Mucosa of rectum (tissue), 2 donors: ENCODE data around the gene OGA.

Source experiments
- H3K27ac ChIP-seq, 2 donors: one replicate each; pipeline ENCODE4 v1.7.0; 2013; ENCODE audit warnings: inconsistent platforms in 2 of 2, low read depth in 2 of 2, low read length in 2 of 2
- H3K27me3 ChIP-seq, 2 donors: one replicate each; pipeline ENCODE4 v1.7.0; 2013; ENCODE audit warnings: low read length in 2 of 2; ENCODE audit not compliant: control insufficient read depth in 2 of 2, insufficient read depth in 2 of 2
- H3K36me3 ChIP-seq, 2 donors: one replicate each; pipeline ENCODE4 v1.7.0; 2013; ENCODE audit warnings: low read length in 2 of 2; ENCODE audit not compliant: control insufficient read depth in 2 of 2, insufficient read depth in 2 of 2
- H3K4me1 ChIP-seq, 2 donors: one replicate each; pipeline ENCODE4 v1.7.0; 2013; ENCODE audit warnings: low read length in 2 of 2, mild to moderate bottlenecking in 1 of 2; ENCODE audit not compliant: control insufficient read depth in 2 of 2, insufficient read depth in 2 of 2
- H3K4me3 ChIP-seq, 2 donors: one replicate each; pipeline ENCODE4 v1.7.0; 2013; ENCODE audit warnings: low read length in 2 of 2
- H3K9ac ChIP-seq, 2 donors: one replicate each; pipeline ENCODE4 v1.7.0; 2013; ENCODE audit warnings: low read length in 2 of 2, low read depth in 1 of 2, mild to moderate bottlenecking in 1 of 2
- H3K9me3 ChIP-seq, 2 donors: one replicate each; pipeline ENCODE4 v1.7.0; 2013; ENCODE audit warnings: low read length in 2 of 2; ENCODE audit not compliant: control insufficient read depth in 2 of 2
- donor health status: healthy.
- donor health status: Normal muscosa, but diverticular disease.

Gene OGA

GRCh38 chr10:101781984-101782810 lies 36.0 kb downstream of the OGA start:
- H3K4me3 ChIP-seq: peak overlapping the region; percentile 69 to 74
- peaks cover under 1 to 9% of the 10 kb centered on the region in 2 donors for H3K27me3 ChIP-seq
- peak overlapping the region in 1 of 2 donors; percentile 71 for H3K9ac ChIP-seq
- H3K9me3 ChIP-seq: no peaks in the 10 kb centered on the region
- H3K27ac ChIP-seq: no peak overlapping the region
- peaks cover 11 to 20% of the 10 kb centered on the region in 2 donors for H3K36me3 ChIP-seq
- H3K4me1 ChIP-seq: peaks cover 36 to 48% of the 10 kb centered on the region in 2 donors

GRCh38 chr10:101781655-101781983 lies 36.6 kb downstream of the OGA start:
- no peak overlapping the region for H3K9ac ChIP-seq
- peaks cover 7 to 14% of the 10 kb centered on the region in 2 donors for H3K27me3 ChIP-seq
- peaks cover 36 to 48% of the 10 kb centered on the region in 2 donors for H3K4me1 ChIP-seq
- peaks cover 9 to 18% of the 10 kb centered on the region in 2 donors for H3K36me3 ChIP-seq
- no peak overlapping the region for H3K27ac ChIP-seq
- no peak overlapping the region for H3K4me3 ChIP-seq
- no peaks in the 10 kb centered on the region for H3K9me3 ChIP-seq

- Histone ChIP-seq H3K4me3 (no peak overlapping the region), H3K9me3 (no peaks in the 10 kb centered on the region), H3K4me1 (peaks cover 36 to 48% of the 10 kb centered on the region in 2 donors), H3K27ac (no peak overlapping the region), H3K9ac (no peak overlapping the region), H3K27me3 (peaks cover 7 to 14% of the 10 kb centered on the region in 2 donors), H3K36me3 (peaks cover 6 to 14% of the 10 kb centered on the region in 2 donors)
Measured at GRCh38 chr10:101780818-101781654, 37.2 kb downstream of the OGA start.

- peak overlapping the region; percentile 14 to 29 for H3K9ac ChIP-seq
- peaks cover 36 to 50% of the 10 kb centered on the region in 2 donors for H3K4me1 ChIP-seq
- peaks cover 9 to 16% of the 10 kb centered on the region in 2 donors for H3K27me3 ChIP-seq
- H3K4me3 ChIP-seq: peak overlapping the region; percentile 71 to 76
- H3K27ac ChIP-seq: no peak overlapping the region
- no peaks in the 10 kb centered on the region for H3K9me3 ChIP-seq
- H3K36me3 ChIP-seq: peaks cover 0 to 7% of the 10 kb centered on the region in 2 donors
Measured at GRCh38 chr10:101780187-101780817, 37.9 kb downstream of the OGA start.

GRCh38 chr10:101779544-101780186 lies 38.6 kb downstream of the OGA start:
- Histone ChIP-seq H3K27ac (no peak overlapping the region), H3K4me1 (peaks cover 36 to 56% of the 10 kb centered on the region in 2 donors), H3K4me3 (peak overlapping the region; percentile 71 to 76)

GRCh38 chr10:101778781-101779543 lies 39.3 kb downstream of the OGA start:
- Histone ChIP-seq H3K4me1 (peaks cover 36 to 56% of the 10 kb centered on the region in 2 donors), H3K9ac (peak overlapping the region; percentile 20 to 42)

More at GRCh38 chr10:101779544-101780186, 38.6 kb downstream of the OGA start:
- Histone ChIP-seq H3K9ac (peak overlapping the region; percentile 14 to 29), H3K9me3 (no peaks in the 10 kb centered on the region), H3K36me3 (peaks cover 0 to 1% of the 10 kb centered on the region in 2 donors), H3K27me3 (peaks cover 16 to 22% of the 10 kb centered on the region in 2 donors)

GRCh38 chr10:101778151-101778780 lies 40.0 kb downstream of the OGA start:
- no peaks in the 10 kb centered on the region for H3K9me3 ChIP-seq
- peaks cover 27 to 29% of the 10 kb centered on the region in 2 donors for H3K27me3 ChIP-seq
- H3K9ac ChIP-seq: no peak overlapping the region
- no peak overlapping the region for H3K4me3 ChIP-seq
- H3K4me1 ChIP-seq: peaks cover 36 to 51% of the 10 kb centered on the region in 2 donors
- no peak overlapping the region for H3K27ac ChIP-seq
- H3K36me3 ChIP-seq: no peaks in the 10 kb centered on the region

More at GRCh38 chr10:101778781-101779543, 39.3 kb downstream of the OGA start:
- Histone ChIP-seq H3K9me3 (no peaks in the 10 kb centered on the region), H3K27ac (no peak overlapping the region), H3K4me3 (peak overlapping the region; percentile 71 to 76), H3K36me3 (no peaks in the 10 kb centered on the region), H3K27me3 (peaks cover 22 to 27% of the 10 kb centered on the region in 2 donors)

- Histone ChIP-seq H3K36me3 (no peaks in the 10 kb centered on the region), H3K27me3 (peaks cover 33 to 34% of the 10 kb centered on the region in 2 donors), H3K4me3 (no peak overlapping the region), H3K9ac (no peak overlapping the region), H3K27ac (no peak overlapping the region), H3K9me3 (no peaks in the 10 kb centered on the region), H3K4me1 (peaks cover 32 to 49% of the 10 kb centered on the region in 2 donors)
Measured at GRCh38 chr10:101777619-101778145, 40.6 kb downstream of the OGA start.
